ENCODE measurements around the gene CAB39. TPM values are rescaled to one million over a fixed set of nuclear protein-coding genes. Genes with fewer than 3 reads are reported as not detected.

CAB39 gene
- total RNA-seq, 1 donor from 2014 or later: 66.6 TPM

- H3K27me3 ChIP-seq (ENCODE audit: insufficient read depth, low read length): no peaks in the 10 kb centered on the region
- H3K4me2 ChIP-seq (ENCODE audit: low read length): peak overlapping the region; percentile 66
- Mint-ChIP-seq H3K4me3 (ENCODE audit: unreplicated experiment) (no peak overlapping the region), H3K27ac (ENCODE audit: unreplicated experiment) (peak overlapping the region; percentile 14), H3K9me3 (ENCODE audit: unreplicated experiment) (peaks cover 3% of the 10 kb centered on the region), H3K36me3 (ENCODE audit: low read depth, unreplicated experiment) (no peaks in the 10 kb centered on the region), H3K4me1 (ENCODE audit: low read depth, unreplicated experiment) (peaks cover 27% of the 10 kb centered on the region), H3K27me3 (ENCODE audit: low read depth, unreplicated experiment) (no peaks in the 10 kb centered on the region)
- H3K36me3 ChIP-seq (ENCODE audit: insufficient read depth, low read length): no peaks in the 10 kb centered on the region
- TF ChIP-seq EZH2 (IDR thresholded peaks at IDR 0.05; ENCODE audit: insufficient read depth, low read length): no peak
- no peaks in the 10 kb centered on the region for H4K20me1 ChIP-seq (ENCODE audit: insufficient read depth, low read length)
- H3K4me1 ChIP-seq (ENCODE audit: insufficient read depth, low read length): peaks cover 24% of the 10 kb centered on the region
- peak overlapping the region; percentile 41 for H3K27ac ChIP-seq (ENCODE audit: low read depth, low read length)
- H3K79me2 ChIP-seq (ENCODE audit: insufficient read depth, low read length): no peaks in the 10 kb centered on the region
- peak; percentile 90 for DNase-seq (ENCODE audit: low read depth)
- no peak overlapping the region for H2AFZ ChIP-seq (ENCODE audit: low read depth, low read length)
- H3K9me3 ChIP-seq (ENCODE audit: insufficient read depth, low read depth, low read length): no peaks in the 10 kb centered on the region
- no peak overlapping the region for H3K4me3 ChIP-seq (ENCODE audit: insufficient read depth, low read depth, low read length)
- H3K9ac ChIP-seq (ENCODE audit: low read length): no peak overlapping the region
- peak; percentile 49 for FAIRE-seq
Observed at GRCh38 chr2:230691005-230691647, 21.5 kb upstream of the CAB39 start.

- no peaks in the 10 kb centered on the region for H3K79me2 ChIP-seq (ENCODE audit: insufficient read depth, low read length)
- Mint-ChIP-seq H3K9me3 (ENCODE audit: unreplicated experiment) (peaks cover 3% of the 10 kb centered on the region), H3K36me3 (ENCODE audit: low read depth, unreplicated experiment) (no peaks in the 10 kb centered on the region), H3K27ac (ENCODE audit: unreplicated experiment) (no peak overlapping the region), H3K4me3 (ENCODE audit: unreplicated experiment) (no peak overlapping the region), H3K4me1 (ENCODE audit: low read depth, unreplicated experiment) (peaks cover 25% of the 10 kb centered on the region), H3K27me3 (ENCODE audit: low read depth, unreplicated experiment) (no peaks in the 10 kb centered on the region)
- no peak overlapping the region for H2AFZ ChIP-seq (ENCODE audit: low read depth, low read length)
- no peaks in the 10 kb centered on the region for H3K27me3 ChIP-seq (ENCODE audit: insufficient read depth, low read length)
- H3K4me3 ChIP-seq (ENCODE audit: insufficient read depth, low read depth, low read length): no peak overlapping the region
- H4K20me1 ChIP-seq (ENCODE audit: insufficient read depth, low read length): no peaks in the 10 kb centered on the region
- no peaks in the 10 kb centered on the region for H3K36me3 ChIP-seq (ENCODE audit: insufficient read depth, low read length)
- no peaks in the 10 kb centered on the region for H3K9me3 ChIP-seq (ENCODE audit: insufficient read depth, low read depth, low read length)
- no peak overlapping the region for H3K9ac ChIP-seq (ENCODE audit: low read length)
- H3K4me2 ChIP-seq (ENCODE audit: low read length): no peak overlapping the region
- TF ChIP-seq EZH2 (IDR thresholded peaks at IDR 0.05; ENCODE audit: insufficient read depth, low read length) (no peak), CTCF (IDR thresholded peaks at IDR 0.05; ENCODE audit: insufficient read depth, low read depth, low read length) (no peak)
- FAIRE-seq (no peak), DNase-seq (ENCODE audit: low read depth) (no peak)
- H3K4me1 ChIP-seq (ENCODE audit: insufficient read depth, low read length): peaks cover 19% of the 10 kb centered on the region
- H3K27ac ChIP-seq (ENCODE audit: low read depth, low read length): no peak overlapping the region
Observed at GRCh38 chr2:230692760-230693159, 19.9 kb upstream of the CAB39 start.

- no peaks in the 10 kb centered on the region for H3K79me2 ChIP-seq (ENCODE audit: insufficient read depth, low read length)
- H3K4me2 ChIP-seq (ENCODE audit: low read length): no peak overlapping the region
- TF ChIP-seq EZH2 (IDR thresholded peaks at IDR 0.05; ENCODE audit: insufficient read depth, low read length) (no peak), CTCF (IDR thresholded peaks at IDR 0.05; ENCODE audit: insufficient read depth, low read depth, low read length) (no peak)
- Mint-ChIP-seq H3K27me3 (ENCODE audit: low read depth, unreplicated experiment) (no peaks in the 10 kb centered on the region), H3K4me1 (ENCODE audit: low read depth, unreplicated experiment) (peaks cover 20% of the 10 kb centered on the region), H3K36me3 (ENCODE audit: low read depth, unreplicated experiment) (no peaks in the 10 kb centered on the region), H3K9me3 (ENCODE audit: unreplicated experiment) (peaks cover 3% of the 10 kb centered on the region), H3K27ac (ENCODE audit: unreplicated experiment) (no peak overlapping the region), H3K4me3 (ENCODE audit: unreplicated experiment) (no peak overlapping the region)
- no peak overlapping the region for H3K27ac ChIP-seq (ENCODE audit: low read depth, low read length)
- no peaks in the 10 kb centered on the region for H3K9me3 ChIP-seq (ENCODE audit: insufficient read depth, low read depth, low read length)
- no peaks in the 10 kb centered on the region for H3K36me3 ChIP-seq (ENCODE audit: insufficient read depth, low read length)
- no peak overlapping the region for H3K9ac ChIP-seq (ENCODE audit: low read length)
- FAIRE-seq: no peak
- no peak overlapping the region for H3K4me3 ChIP-seq (ENCODE audit: insufficient read depth, low read depth, low read length)
- peaks cover 17% of the 10 kb centered on the region for H3K4me1 ChIP-seq (ENCODE audit: insufficient read depth, low read length)
- no peaks in the 10 kb centered on the region for H4K20me1 ChIP-seq (ENCODE audit: insufficient read depth, low read length)
- DNase-seq (ENCODE audit: low read depth): no peak
- H3K27me3 ChIP-seq (ENCODE audit: insufficient read depth, low read length): no peaks in the 10 kb centered on the region
- H2AFZ ChIP-seq (ENCODE audit: low read depth, low read length): no peak overlapping the region
Observed at GRCh38 chr2:230693411-230693810, 19.2 kb upstream of the CAB39 start.
